Activated T-helper 1 cell treated with anti-CD3 and anti-CD28 coated beads, Interleukin-12 subunit alpha, Interleukin-12 subunit beta, Interleukin-2, Interleukin-4 antibody, amounts not matched to agents 30 ng/mL and 10 ng/mL and 1 ng/mL, durations not matched to agents 14 hours and 24 hours and 36 hours (primary cell): ENCODE measurements around the gene CNDP2. TPM values are rescaled to one million over a fixed set of nuclear protein-coding genes. Genes with fewer than 3 reads are reported as not detected.

Source experiments
- DNase-seq: peaks from one replicate; pipeline ENCODE4 v3.0.0; 2021; ENCODE audit warnings: low spot score
- H3K27ac Mint-ChIP-seq: one replicate; pipeline ENCODE4 v1.8.0; 2021; ENCODE audit warnings: mild to moderate bottlenecking, mixed read lengths
- H3K27me3 Mint-ChIP-seq: one replicate; pipeline ENCODE4 v1.8.0; 2022; ENCODE audit warnings: mild to moderate bottlenecking, moderate library complexity, mixed read lengths; ENCODE audit not compliant: insufficient read depth
- H3K36me3 Mint-ChIP-seq: one replicate; pipeline ENCODE4 v1.8.0; 2021; ENCODE audit warnings: low read depth, mixed read lengths
- H3K4me1 Mint-ChIP-seq: one replicate; pipeline ENCODE4 v1.8.0; 2021; ENCODE audit warnings: low read depth, mixed read lengths
- H3K4me3 Mint-ChIP-seq: one replicate; pipeline ENCODE4 v1.8.0; 2021; ENCODE audit warnings: mild to moderate bottlenecking, moderate library complexity, mixed read lengths
- H3K9me3 Mint-ChIP-seq: one replicate; pipeline ENCODE4 v1.8.0; 2021; ENCODE audit warnings: mixed read lengths
- intact Hi-C: fragments of 100-400 bp; cut with micrococcal nuclease; formaldehyde crosslinking; loops from one replicate; pipeline ENCODE4 v1.15.1; 2024
- total RNA-seq: library from RNA; stranded (reverse); gene quantifications from 2 replicates; pipeline ENCODE4 v1.2.3, GENCODE V29; 2022

The CNDP2 gene
- total RNA-seq, 1 donor from 2014 or later = 164 TPM

- no peak overlapping the region for H3K4me3 Mint-ChIP-seq
- no peak for DNase-seq
- peaks cover 12% of the 10 kb centered on the region for H3K9me3 Mint-ChIP-seq
- no peaks in the 10 kb centered on the region for H3K36me3 Mint-ChIP-seq
- intact Hi-C loops = no loop called here
- peaks cover 14% of the 10 kb centered on the region for H3K27me3 Mint-ChIP-seq
- H3K4me1 Mint-ChIP-seq = no peaks in the 10 kb centered on the region
- H3K27ac Mint-ChIP-seq = no peak overlapping the region
These were observed 71.7 kb downstream of the CNDP2 start for GRCh38 chr18:74567822-74568221.

- Mint-ChIP-seq H3K9me3 (peaks cover 12% of the 10 kb centered on the region), H3K27me3 (peaks cover 11% of the 10 kb centered on the region), H3K36me3 (no peaks in the 10 kb centered on the region), H3K27ac (no peak overlapping the region), H3K4me1 (no peaks in the 10 kb centered on the region), H3K4me3 (no peak overlapping the region)
- intact Hi-C loops = no loop called here
- DNase-seq = no peak
These were observed 73.2 kb downstream of the CNDP2 start for GRCh38 chr18:74569401-74569800.

- H3K9me3 Mint-ChIP-seq = peaks cover 12% of the 10 kb centered on the region
- intact Hi-C loops = no loop called here
- no peak overlapping the region for H3K4me3 Mint-ChIP-seq
- no peak for DNase-seq
- peaks cover 11% of the 10 kb centered on the region for H3K27me3 Mint-ChIP-seq
- H3K36me3 Mint-ChIP-seq = no peaks in the 10 kb centered on the region
- H3K4me1 Mint-ChIP-seq = no peaks in the 10 kb centered on the region
- H3K27ac Mint-ChIP-seq = no peak overlapping the region
These were observed 74.1 kb downstream of the CNDP2 start for GRCh38 chr18:74570266-74570665.

GRCh38 chr18:74571895-74572680 is 75.9 kb downstream of the CNDP2 start:
- intact Hi-C loops = no loop called here
- DNase-seq = no peak
- H3K36me3 Mint-ChIP-seq = no peaks in the 10 kb centered on the region
- H3K4me3 Mint-ChIP-seq = no peak overlapping the region
- H3K27me3 Mint-ChIP-seq = peaks cover 11% of the 10 kb centered on the region
- H3K27ac Mint-ChIP-seq = no peak overlapping the region
- H3K9me3 Mint-ChIP-seq = peaks cover 5% of the 10 kb centered on the region
- no peaks in the 10 kb centered on the region for H3K4me1 Mint-ChIP-seq

- DNase-seq = no peak
- H3K4me3 Mint-ChIP-seq = no peak overlapping the region
- H3K36me3 Mint-ChIP-seq = no peaks in the 10 kb centered on the region
- intact Hi-C loops = no loop called here
- no peaks in the 10 kb centered on the region for H3K4me1 Mint-ChIP-seq
- H3K27me3 Mint-ChIP-seq = peaks cover 9% of the 10 kb centered on the region
- no peak overlapping the region for H3K27ac Mint-ChIP-seq
- H3K9me3 Mint-ChIP-seq = no peaks in the 10 kb centered on the region
These were observed 76.9 kb downstream of the CNDP2 start for GRCh38 chr18:74573053-74573452.

Other genes with a start within 250 kb of the CNDP2 start
- gene CYB5A, start 204.4 kb upstream of the CNDP2 start, total RNA-seq = 36.0 and 40.5 TPM in 2 replicates
- not detected in 2 replicates for gene C18orf63, start 180.5 kb upstream of the CNDP2 start, total RNA-seq
- gene DIPK1C, start 39.1 kb upstream of the CNDP2 start, total RNA-seq = not detected in 2 replicates
- gene CNDP1, start 38.1 kb downstream of the CNDP2 start, total RNA-seq = not detected in 2 replicates
- 19.8 and 21.4 TPM in 2 replicates for gene ZNF407, start 101.5 kb downstream of the CNDP2 start, total RNA-seq